ENCODE measurements around the gene L1TD1.
"Not testable (repeated sequence)": the region's sequence is repeated elsewhere in the genome, so short reads cannot be mapped to it uniquely, and the experiment has no call there.

The L1TD1 gene

GRCh38 chr1:62237950-62238374 lies 43.3 kb downstream of the L1TD1 start:
- DNase-seq, result no peak

- no peak for DNase-seq
These were observed 43.9 kb downstream of the L1TD1 start for GRCh38 chr1:62238507-62238906.

- DNase-seq, result not testable (repeated sequence)
These were observed 45.2 kb downstream of the L1TD1 start for GRCh38 chr1:62239652-62240403.

GRCh38 chr1:62240651-62241370 lies 46.2 kb downstream of the L1TD1 start:
- DNase-seq, result no peak

- DNase-seq, result no peak
These were observed 46.9 kb downstream of the L1TD1 start for GRCh38 chr1:62241371-62242131.

- not testable (repeated sequence) for DNase-seq
These were observed 49.7 kb downstream of the L1TD1 start for GRCh38 chr1:62244380-62244779.

- no peak for DNase-seq
These were observed 50.6 kb downstream of the L1TD1 start for GRCh38 chr1:62245201-62245600.

- no peak for DNase-seq
These were observed 52.9 kb downstream of the L1TD1 start for GRCh38 chr1:62247391-62248168.

- no peak for DNase-seq
These were observed 55.6 kb downstream of the L1TD1 start for GRCh38 chr1:62250126-62250726.

- no peak for DNase-seq
These were observed 64.9 kb downstream of the L1TD1 start for GRCh38 chr1:62259551-62259950.

- DNase-seq, result no peak
These were observed 66.0 kb downstream of the L1TD1 start for GRCh38 chr1:62260688-62261087.

Measured in activated CD4-positive, alpha-beta T cell treated with anti-CD3 and anti-CD28 coated beads, Interleukin-2, Interleukin-6, amounts not matched to agents 100 ng/mL and 50 ng/mL, durations not matched to agents 16 hours and 8 hours (primary cell).